ELF-1 (cell line): ENCODE results near the gene ERC2.

Experiments used
- DNase-seq: peaks from one replicate; pipeline ENCODE4 v3.0.0-alpha.2; 2016; ENCODE audit warnings: low read depth, low spot score

ERC2 gene

DNA sequence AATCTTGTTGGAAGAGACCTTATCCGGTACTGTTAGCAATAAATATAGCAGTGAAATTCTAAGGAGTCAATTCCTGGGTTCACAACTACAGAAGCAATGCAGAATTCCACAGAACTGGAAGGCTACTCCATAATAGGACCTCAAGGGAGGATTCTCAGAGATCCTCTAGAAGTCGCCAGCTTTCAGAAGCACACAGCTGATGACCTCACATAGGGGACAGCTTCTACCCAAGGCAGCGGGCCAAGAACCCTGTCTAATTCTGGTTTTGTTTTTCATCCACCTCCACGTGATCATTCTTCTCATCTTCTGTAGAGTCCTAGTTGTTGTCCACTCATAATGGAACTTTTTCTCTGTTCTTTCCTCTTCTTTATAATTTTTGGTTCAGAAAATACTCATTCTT lies 99.4 kb downstream of the ERC2 start:
- DNase-seq: no peak

DNA sequence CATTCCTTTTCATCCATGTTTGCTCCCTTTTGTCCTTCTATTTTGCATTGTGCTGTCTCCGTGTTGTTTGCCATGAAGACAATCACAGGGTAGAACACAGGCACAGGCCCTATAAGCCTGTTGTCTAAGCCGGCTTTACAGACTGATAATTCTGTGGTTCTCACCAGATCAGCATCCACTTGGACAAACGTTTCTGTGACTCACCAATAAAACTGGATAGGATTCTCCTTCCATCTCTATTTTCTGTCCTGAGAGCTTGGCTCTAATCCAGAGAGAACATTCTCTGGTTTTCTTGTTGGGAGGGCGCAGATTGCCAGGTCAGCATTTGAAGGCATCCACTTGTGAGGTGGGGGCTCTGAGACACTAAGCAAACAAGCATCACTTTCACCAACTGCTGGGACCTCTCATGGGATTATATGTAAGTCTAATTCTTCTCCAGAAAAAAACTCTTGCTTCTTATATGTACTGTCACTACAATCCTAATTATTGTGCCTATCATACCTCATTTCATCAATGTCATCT lies 101.6 kb downstream of the ERC2 start:
- DNase-seq: peak; percentile 11

DNA sequence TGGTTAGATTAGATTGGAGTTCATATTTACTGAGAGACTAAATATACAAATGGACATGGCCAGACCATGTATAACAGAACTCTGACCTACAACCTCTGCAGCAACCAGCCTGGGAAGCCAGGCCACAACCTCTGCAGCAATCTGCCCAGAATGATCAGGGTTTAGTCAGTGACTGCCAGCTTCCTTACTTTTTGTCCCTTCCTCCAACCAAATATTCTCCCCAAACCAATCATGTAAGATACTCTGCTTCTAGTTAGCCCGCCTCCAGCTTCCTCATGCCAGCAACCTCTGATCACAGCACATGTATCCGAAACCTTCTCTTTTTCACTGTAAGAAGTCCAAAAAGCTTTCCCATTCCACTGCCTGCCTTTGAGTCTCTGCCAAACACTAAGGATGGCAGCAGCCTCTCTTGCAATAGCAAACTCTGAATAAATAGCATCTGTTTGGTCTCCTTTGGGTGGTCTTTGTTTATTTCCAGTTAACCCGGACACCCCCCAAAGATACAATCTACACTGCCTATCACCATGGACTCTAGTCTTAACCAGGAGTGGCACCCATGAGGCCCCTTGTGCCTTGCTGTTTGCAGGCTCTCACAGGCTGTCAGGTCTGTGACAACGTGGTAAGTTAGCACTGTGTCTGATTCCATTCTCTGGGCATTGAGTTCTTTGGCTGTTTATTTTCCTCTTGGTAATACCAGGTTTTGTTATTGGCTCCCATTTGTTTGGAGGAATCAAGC lies 102.2 kb downstream of the ERC2 start:
- no peak for DNase-seq

DNA sequence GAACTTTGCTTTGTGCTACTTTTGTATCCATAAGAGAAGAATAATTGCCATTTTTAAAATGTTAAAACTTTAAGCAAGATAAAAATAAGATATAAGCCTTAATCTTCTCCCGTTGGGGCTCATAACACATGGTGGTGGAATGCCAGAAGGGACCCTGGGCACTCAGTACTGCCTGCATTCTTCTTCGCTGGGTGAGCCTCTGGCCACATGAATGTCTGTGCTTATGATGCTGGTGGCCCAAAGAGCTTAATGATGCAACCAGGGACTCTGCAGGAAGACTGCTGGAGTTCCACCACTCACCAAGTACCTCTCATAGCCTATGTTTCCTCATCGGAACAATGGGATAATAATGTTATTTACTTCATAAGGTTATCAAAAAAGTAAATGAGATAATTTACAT lies 103.6 kb downstream of the ERC2 start:
- no peak for DNase-seq

DNA sequence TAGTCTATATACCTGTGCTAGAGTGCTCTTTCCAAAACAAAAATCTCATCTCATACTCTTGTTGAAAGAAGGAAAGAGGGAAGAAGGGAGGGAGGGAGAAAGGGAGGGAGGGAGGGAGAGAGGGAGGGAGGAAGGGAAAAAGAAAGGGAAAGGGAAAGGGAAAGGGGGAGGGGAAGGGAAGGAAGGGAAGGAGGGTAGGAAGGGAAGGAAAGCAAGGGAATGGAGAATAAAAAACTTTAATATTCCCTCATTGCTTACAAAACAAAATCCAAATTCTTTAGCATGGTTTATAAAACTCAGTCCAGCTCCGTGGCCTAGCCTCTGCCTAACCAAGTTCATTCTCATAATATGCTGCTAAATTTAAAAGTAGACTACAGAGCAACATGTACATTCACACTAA lies 104.5 kb downstream of the ERC2 start:
- no peak for DNase-seq

DNA sequence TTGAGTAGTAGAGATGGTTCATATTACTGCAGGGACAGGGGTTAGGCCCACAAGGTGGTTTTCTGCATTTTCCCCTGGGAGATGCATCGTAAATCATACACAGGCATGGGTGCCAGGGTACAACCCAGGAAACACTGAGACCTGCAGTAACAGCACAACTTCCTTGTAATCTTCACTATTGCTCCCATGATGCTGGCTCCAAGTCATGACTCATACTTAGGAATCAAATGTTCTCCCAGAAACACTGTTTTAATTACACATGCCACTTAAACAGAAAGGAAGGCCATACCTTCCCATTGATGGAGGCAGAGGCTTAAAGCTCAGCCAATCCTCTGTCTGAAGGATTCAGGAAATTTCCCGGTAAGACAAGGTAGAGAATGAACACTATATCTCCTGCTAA lies 106.5 kb downstream of the ERC2 start:
- DNase-seq: no peak

DNA sequence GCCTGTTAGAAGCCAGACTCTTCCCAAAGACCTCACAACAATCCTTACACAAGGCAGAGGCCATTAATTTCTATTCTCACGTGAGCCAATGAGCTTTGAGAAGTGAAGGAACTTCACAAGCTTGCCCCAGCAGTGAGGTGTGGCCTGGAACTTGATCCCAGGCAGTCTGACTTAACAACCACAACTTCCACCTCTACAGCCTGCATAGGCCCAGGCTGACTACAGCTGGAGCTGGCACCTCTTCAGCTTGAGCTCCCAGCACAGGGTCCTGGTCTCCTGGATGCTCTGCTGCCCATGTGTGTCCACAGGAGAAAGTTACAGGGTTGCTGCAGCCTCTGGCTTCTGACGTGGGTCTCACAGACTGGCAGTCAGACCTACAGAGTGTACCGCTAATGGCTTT lies 111.0 kb downstream of the ERC2 start:
- DNase-seq: peak; percentile 16

DNA sequence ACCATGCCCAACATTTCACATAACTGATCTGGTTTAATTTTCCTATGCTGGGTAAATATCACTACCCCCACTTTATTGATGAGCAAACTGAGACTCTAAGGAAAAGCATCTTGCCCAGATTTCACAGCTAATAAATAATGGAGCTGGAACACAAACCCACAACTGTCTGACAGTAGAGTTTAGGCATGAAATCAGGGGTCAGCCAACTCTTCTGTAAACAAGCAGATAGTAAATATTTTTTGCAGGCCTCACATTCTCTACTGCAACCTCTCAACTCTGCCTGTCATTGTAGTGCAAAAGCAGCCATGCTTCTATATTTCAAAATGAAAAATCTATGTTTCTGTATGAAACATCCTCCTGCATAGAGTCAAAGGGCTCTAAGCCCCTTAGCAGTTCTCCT lies 111.5 kb downstream of the ERC2 start:
- DNase-seq: no peak

DNA sequence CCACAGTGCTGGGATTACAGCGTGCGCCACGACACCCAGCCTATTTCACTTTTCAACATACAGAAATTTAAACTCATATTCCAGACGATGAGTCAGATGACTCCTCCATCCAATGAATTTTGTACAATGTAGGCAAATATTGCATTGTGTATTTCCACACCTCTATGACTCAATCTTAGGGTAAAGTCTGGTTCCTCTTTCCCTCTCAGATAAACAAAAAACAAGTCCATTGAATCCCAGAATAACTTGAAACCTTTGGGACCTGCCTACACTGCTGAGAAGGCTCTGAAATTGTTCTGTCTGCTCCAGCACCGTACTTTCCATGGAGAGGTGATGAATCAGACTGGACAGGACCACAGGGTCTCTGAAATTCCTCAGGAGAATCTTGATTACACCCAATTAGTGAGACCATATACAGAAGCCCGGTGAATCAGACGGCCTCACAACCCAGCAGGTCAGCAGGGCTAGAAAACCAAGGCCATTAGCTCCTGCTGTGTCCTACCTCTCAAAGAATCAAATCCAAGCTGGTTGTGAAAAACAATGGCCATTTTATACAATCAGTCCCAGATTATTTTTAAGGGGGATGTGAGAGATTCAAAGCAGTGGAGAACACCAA lies 112.6 kb downstream of the ERC2 start:
- peak; percentile 14 for DNase-seq

DNA sequence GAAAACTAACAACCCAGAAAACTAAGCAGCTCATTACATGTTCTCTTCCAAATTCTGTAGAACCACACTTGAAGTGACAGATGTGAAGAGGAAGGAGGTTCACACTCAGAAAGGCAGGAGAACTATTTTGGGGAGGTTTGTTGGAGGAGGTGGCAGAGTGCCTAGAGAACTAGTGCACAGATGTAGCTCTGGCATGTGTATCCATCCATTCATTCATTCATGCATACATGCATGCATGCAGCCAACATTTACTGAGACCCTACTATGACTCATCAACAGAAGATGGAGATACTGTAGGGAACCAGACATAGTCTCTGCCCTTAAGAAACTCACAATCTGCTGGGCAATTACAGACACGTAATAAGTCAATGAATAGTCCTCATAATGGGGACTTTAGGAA lies 116.7 kb downstream of the ERC2 start:
- DNase-seq: no peak

DNA sequence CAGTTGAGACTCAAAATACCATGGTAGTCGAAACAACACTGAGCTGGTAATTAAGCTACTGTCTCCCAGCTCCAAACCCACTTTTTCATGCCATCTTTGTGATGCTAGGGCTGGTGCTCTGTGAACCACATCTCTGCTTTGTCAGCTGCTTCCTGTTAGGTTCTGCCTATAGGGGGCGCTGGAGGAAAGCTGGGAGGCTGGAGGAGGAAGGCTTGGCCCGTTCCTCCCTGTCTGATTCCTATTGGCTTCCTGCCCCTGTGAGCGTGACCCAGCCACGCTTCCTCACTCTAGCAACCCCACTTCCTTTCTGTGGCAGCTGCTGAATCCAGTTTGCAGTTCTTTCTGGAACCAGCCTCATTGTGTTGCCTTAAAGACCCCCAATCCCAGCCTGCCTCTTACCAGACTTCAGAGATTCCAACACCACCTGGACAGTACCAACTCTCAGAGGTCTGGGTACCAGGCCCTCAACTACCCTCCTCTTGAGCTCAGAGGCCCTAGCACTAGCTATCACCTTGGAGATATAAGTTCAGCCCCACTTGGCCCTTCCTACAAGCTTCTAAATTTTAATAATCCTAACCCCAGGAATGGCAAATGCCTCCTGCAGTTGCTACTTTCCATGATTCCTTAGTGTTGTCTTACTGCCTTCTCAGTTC lies 120.9 kb downstream of the ERC2 start:
- peak; percentile 81 for DNase-seq

DNA sequence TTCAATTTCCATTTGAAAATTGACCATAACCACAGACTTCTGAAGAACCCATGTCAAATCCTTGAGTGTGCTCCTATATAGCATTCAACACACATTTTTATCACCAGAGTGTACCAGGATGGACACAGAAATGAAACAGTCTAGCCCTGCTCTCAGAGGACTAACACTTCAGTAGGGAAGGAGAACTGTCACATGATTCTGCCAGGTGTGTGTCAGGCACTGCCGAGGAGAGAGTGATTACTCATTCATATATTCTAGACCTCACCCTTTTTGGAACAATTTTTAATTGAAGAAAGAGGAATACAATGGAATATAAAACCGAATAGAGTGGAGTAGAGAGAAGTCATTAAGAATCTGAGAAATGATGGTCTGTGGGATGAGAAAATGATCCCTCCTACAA lies 125.8 kb downstream of the ERC2 start:
- DNase-seq: no peak

DNA sequence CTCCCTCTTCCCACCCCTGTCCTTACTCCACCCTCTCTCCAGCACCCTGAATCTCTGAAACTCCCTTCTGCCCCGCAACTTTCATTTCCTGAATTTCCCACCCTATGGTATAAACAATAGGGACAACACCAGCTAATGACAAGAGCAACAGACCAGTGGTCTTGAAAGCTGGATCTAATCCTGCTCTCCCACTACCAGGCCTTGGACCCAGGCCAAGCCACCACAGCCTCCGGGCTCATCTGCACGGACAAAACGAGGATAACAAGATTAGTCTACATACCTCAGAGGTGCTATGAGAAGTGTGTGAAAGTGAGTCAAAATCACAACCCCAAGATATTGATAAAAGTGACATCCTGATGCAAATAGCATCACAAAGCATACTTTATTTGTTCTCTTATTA lies 128.6 kb downstream of the ERC2 start:
- no peak for DNase-seq

DNA sequence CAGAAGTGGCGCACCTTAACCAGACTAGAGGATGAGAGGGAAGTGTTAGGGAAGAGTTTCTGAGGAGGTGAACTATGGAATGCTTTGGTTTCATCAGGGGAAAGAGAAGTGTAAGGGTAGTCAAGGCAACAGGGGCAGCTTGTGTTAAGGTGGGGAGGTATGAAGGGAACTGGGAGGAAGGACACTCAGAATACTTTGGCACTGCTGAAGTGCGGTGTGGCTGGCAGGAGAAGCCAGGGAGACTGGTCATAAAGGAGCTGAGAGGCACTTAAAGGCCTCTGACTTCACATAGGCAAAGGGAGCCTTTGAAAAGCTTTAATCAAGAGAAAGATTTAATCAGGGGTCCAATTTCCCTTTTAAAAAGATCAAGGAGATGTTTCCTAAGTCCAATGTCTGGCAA lies 129.0 kb downstream of the ERC2 start:
- no peak for DNase-seq

DNA sequence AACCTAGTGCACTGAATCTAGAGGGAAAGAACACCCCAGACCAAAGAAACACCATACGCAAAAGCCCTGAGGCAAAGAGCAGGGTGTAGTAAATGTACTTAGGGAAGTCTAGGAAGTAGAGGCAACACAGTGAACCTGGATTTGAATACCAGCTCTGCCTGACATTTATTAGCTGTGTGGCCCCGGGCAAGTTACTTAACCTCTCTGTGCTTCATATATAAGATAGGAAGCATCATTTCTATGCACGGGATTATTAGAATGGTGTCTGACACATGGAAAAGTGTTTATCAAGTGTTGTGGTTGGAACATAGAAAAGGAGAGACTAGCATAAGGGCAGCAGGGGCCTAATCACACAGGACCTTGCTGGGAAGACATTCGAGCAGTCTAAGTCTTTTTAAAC lies 132.2 kb downstream of the ERC2 start:
- DNase-seq: no peak

DNA sequence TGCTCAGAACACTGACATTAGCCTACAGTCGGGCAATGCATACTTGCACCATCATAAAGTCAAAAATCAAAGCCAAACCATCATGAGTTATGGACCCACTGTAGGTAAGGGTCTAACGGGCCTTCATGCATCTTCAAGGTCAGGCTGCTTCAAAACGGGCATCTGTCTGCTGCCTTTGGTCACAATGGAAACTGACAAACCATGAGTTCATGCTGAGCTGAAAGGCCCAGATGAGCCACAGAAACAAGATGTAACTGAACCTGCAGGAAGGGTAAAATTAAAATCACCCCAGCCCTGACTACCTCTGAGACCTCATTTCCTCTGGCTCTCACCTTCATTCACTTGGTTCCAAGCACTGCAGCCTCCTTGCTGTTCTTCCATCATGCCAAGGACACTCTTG lies 143.8 kb downstream of the ERC2 start:
- DNase-seq: no peak

DNA sequence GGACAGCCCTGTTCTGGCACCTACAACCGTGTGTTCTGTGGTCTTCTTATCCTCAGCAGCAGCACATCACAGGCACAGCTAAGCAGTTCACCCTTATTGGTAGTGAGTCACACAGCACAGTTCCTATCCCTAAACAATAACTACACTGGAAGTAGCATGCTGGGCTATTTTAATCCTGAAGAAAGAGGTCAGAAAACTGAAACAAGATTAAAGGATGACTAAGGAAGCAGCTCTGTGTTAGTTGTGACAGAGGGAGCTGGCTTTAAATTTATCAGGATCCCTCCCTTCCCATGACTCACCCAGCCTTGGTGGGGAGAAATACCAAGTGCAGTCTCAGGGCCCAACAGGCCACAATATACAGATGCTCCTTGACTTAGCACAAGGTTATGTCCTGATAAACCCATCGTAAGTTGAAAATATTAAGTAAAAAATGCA lies 144.3 kb downstream of the ERC2 start:
- DNase-seq: peak; percentile 48

DNA sequence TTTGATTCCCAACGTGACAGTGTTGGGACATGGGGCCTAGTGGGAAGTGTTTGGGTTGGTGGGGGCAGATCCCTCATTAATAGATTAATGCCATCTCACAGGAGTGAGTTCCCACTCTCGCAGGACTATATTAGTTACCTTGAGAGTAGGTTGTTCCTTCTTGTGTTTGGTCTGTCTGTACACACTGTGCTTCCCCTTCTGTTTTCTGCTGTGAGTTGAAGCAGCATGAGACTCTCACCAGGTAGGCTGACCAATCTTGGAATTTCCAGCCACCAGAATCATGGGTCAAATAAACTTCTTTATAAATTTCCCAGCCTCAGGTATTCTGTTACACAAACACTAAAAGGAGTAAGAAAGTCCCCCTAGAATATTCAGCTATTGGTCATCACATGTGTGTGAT lies 145.4 kb downstream of the ERC2 start:
- DNase-seq: no peak

DNA sequence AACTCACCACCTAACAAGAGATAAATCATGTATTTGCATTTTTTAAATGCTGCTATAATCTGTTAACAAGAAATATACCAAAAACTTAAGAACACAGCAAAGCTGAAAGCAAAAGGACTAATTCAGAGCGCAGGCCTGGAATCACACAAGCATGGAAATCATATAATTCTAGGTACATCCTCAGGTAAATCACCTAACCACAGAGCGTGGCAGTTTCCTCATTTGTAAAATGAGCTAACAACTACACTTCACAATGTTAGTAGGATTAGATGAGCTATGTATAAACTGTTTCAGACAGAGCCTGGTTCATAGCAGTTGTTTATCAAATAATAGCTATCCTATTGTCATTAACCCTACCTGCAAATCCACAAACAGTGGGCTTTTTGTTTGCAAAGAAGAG lies 146.4 kb downstream of the ERC2 start:
- DNase-seq: no peak

DNA sequence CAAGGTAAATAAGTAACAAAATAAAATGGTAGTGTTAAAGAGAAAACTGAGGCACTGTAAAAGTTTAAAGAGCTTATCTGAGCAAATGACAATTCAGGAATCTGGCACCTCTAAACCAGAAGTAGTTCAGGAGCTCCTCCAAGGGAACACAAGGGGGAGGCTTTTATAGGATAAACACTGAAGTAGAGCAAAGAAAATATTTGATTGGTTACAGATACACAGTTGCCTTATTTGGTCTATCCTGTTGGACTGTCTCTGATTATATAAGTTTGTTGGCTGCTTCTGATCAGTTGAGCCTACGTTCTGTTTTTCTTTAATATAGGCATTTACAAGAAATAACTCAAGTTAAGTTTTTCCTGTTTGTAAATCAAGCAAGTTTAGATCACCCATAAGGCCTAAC lies 146.9 kb downstream of the ERC2 start:
- DNase-seq: no peak

DNA sequence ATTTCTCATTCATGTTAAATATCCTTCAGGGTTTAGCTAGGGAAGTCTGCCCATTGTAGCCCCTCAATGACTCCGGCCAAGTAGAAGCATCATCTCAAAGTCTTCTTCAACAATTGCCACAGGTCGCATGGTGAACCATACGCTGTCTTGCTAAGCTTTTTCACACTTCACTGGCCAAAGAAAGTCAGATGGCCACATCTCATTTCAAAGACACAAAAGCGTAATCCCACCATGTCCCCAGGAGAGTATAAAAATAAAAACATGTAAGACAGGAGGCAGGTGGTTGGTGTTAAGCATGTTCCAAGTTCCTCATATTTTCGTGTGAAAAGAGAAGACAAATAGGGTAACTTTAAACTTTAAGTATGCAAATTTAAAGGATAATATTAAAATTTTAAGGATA lies 147.4 kb downstream of the ERC2 start:
- DNase-seq: no peak

DNA sequence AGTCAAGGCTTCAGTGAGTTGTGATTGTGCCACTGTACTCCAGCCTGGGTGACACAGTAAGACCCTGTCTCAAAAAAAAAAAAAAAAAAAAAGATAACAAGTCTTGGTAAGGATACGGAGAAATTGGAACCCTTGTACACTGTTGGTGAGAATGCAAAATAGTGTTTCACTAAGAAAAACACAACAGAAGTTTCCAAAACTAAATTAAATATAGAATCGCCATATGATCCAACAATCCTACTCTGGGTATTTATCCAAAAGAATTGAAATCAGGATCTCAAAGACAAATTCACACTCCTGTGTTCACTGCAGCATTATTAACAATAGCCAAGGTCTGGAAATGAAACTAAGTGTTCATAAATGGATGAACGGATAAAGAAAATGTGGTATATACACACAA lies 149.4 kb downstream of the ERC2 start:
- DNase-seq: no peak

DNA sequence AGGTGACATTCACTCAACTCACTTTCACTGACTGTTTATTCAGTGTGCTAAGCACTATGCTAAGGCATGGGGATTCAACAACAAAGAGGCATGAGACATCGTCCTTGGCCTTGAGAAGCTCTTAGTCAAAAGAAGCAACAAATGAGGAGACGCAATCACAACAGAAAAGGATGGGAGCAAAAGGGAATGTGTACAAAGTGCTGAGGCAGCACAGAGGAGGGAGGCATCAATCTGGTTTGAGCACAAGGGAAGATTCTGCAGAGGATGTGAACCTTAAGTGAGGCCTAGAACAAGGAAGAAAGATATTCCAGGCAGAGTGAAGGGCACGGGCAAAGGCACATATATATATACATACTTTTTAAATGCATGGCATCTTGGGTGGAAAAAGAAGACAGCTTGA lies 151.3 kb downstream of the ERC2 start:
- DNase-seq: no peak
